NCI-H82 treated with DMSO at 0.1 percent for 48 hours (cell line): Measurements from ENCODE around the gene GYG2.
"Not testable (repeated sequence)": the region's sequence is repeated elsewhere in the genome, so short reads cannot be mapped to it uniquely, and the experiment has no call there.

ENCODE experiments used
- DNase-seq: peaks from one replicate; lab custom pipeline; 2025; ENCODE audit not compliant: unreplicated experiment; lab: John Stamatoyannopoulos, UW

GYG2 gene

DNA sequence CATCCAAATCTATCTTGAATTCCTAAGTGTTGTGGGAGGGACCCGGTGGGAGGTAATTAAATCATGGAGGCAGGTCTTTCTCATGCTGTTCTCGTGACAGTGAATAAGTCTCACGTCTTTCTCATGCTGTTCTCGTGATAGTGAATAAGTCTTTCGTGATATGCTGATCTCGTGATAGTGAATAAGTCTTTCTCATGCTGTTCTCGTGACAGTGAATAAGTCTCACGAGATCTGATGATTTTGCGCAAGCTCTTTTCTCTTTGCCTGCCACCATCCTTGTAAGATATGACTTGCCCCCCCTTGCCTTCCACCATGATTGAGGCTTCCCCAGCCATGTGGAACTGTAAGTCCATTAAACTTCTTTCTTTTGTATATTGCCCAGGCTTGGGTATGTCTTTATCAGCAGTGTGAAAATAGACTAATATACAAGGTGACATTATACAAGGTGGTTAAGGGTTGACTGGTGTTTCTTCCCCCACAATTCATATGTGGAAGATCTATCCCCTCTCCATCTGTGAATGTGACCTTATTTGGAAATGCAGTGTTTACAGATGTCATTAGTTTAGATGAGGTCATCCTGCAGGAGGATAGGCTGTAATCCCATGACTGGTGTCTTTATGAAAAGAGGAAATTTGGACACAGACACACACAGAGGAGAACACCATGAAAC lies 72.8 kb downstream of the GYG2 start:
- DNase-seq: peak; percentile 8

DNA sequence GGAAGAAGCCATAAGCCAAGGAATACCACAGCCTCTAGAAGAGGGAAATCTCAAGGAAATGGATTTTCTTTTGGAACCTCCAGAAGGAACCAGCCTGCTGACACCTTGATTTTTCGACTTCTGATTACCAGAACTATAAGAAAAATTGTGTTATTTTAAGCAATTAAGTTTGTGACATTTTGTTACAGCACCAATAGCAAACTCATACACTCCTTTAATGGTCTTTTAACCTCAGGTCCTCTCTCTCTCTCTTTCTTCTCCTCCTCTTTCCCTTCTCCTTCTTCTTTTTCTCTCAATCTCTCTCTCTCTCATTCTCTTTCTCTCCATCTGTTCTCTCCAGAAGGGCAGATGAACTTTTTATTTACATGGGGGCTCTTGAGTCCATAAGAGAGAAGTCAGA lies 74.1 kb downstream of the GYG2 start:
- no peak for DNase-seq

DNA sequence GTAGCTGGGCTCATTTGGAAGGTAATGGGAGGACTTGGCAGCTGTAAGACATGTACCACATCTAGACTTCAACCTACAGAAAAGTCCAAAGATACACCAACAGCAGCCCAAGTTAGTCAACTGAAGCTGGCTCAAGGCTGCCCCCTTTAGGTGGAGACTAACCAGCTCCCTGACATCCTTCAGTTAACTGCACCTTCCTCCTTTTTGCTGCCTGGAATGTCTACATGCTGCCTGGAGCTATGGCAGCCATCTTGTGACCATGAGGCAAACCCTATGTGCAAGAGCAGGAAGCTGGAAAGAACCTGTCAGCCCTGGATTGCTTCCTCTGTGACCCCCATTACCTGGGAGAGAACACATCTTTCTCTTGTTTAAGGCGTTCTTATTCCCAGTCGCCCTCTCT lies 74.6 kb downstream of the GYG2 start:
- DNase-seq: no peak

DNA sequence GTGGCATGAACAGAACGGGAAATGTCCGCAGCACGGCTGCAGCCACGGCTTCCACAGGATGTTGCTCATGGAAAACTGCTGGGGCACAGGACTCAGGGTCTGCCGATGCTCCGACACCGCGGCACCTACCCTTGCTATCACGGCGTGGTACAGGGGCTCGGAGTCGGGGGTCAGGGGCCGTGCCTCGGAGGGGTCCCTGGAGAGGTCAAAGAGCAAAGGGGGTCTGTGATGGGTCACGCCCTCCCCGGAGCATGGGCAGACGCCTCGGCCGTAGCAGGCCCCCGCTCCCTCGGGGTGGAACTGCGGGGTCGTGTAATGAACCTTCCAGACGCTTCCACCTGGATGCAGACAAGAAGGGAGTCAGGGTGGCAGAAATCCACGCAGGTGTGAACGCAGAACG lies 78.6 kb downstream of the GYG2 start:
- DNase-seq: no peak

DNA sequence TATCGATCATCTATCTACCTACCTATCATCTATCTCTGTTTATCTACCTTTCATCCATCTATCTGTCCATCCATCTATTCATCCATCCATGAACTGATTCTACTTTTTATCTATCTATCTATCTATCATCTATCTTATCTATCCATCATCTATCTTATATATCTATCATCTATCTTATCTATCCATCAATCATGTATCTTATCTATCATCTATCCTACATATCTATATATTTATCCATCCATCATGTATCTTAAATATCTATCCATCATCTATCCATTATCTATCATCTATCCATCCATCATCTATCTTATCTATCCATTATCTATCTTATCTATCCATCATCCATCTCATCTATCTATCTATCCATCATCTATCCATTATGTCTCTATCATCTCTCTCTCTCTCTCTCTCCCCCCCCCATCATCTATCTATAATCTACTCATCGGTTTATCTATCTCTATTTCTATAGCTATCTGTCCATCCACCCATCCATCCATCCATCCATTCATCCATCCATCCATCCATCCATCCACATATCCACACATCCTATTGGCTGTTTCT lies 79.5 kb downstream of the GYG2 start:
- no peak for DNase-seq

DNA sequence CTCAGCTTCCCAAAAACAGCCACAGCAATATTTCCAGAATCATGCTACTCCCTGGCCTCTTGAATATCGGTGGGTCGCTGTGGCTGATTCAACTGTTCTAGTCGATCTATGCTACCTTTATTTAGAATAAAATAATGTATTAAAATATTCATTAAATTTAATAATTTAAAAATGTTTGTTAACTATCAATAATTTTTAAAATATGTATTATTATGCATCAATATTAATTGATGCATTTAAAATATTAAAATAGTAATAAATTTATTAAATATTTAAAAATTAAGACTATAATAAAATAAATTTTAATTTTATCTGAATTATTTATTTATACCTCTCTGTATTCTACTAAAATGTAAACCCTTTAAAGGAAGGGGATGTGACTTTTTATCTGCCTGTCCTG lies 81.4 kb downstream of the GYG2 start:
- no peak for DNase-seq

DNA sequence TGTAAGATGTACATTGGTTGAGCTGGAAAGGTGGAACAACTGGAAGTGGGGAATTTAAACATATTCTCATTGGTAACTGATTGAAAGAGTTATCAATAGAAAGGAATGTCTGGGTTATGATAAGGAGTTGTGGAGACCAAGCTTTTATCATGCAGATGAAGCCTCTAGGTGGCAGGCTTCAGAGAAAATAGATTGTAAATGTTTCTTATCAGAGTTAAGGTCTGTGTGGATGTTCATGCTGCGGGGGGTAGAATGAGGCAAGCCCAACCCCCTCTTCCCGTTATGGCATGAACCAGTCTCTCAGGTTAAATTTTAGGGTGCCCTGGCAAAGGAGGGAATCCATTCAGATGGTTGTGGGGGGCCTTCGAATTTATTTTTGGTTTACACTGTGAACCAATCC lies 84.4 kb downstream of the GYG2 start:
- no peak for DNase-seq

DNA sequence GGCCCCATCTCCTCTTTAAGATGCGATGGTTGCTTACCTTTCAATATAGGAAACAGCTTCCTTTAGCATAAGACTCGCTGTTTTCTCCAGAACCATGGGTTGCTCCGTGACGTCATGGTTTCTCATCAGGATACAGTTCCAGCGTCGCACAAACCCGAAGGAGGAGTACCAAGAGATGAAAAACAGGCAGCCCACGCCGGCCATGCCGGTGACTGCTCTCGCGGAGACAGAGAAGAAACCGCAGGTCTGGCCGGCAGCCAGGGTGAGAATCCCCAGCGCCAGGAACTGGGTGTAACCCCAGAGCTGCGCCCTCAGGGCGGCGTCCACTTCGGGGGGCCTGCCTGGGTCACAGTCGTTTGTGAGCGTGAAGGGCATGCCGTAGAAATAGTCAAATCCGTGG lies 89.0 kb downstream of the GYG2 start:
- DNase-seq: no peak

DNA sequence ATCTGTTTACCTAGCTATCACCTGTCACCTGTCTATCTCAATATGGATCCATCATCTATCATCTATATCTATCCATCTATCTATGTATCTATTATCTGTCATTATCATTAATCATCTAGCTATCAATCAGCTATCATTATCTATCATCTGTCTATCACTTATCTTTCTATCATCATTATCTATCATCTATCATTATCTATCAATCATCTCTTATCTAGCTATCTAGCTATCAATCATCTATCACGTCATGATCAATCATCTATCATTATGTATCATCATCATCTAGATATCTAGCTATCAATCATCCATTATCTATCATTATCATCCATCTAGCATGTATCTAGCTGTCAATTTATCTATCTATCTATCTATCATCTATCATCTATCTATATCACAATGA lies 92.5 kb downstream of the GYG2 start:
- DNase-seq: no peak

DNA sequence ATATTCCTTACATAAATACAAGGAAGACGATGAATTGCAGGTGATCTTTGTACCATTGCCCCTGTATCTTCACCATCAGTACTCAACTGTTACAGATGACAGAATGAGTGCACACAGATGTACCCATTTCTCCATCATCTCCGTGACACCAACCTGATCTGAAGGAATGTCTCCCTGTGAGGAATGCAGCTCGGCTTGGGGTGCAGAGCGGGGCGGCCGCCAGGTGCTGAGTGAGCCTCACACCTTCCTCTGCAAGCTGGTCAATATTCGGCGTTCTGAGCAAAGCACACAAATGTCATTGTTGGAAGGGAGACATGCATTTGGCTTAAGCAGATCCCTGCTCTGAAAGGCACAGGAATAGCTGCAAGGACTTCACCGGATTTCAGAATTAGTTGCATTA lies 93.0 kb downstream of the GYG2 start:
- DNase-seq: no peak

DNA sequence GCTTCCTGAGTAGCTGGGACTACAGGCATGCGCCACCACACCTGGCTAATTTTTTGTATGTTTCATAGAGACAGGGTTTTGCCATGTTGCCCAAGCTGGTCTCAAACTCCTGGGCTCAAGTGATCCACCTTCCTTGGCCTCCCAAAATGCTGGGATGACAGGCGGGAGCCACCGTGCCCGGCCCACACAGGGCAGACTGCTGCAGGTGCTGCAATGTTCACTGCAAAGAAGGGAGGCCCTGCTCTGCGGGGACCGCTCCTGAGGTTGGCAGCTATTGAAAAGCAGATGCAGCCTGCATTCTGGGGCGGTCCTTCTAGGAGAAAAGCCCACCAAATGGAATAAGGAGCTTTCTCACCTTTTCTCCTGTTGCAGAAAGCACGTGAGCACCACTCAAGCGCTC lies 95.4 kb downstream of the GYG2 start:
- no peak for DNase-seq

DNA sequence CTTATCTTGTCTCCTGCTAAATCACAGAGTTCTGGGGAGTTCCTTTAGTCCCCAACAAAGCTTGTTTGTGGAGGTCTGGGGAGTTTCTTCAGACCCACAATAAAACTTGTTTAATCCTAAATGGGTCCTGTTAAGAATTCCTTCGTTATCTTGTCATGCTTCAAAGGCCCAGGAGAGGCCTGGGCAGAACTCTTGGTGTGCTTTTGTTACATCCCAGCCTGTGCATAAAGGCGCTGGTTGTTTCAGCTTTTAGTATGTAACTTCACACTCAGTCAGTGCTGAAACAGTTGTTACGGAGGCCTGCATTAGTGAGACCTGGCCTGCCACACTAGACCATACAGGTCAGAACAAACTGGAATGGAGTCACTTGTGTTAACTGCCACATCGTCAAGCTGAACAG lies 97.5 kb downstream of the GYG2 start:
- not testable (repeated sequence) for DNase-seq

DNA sequence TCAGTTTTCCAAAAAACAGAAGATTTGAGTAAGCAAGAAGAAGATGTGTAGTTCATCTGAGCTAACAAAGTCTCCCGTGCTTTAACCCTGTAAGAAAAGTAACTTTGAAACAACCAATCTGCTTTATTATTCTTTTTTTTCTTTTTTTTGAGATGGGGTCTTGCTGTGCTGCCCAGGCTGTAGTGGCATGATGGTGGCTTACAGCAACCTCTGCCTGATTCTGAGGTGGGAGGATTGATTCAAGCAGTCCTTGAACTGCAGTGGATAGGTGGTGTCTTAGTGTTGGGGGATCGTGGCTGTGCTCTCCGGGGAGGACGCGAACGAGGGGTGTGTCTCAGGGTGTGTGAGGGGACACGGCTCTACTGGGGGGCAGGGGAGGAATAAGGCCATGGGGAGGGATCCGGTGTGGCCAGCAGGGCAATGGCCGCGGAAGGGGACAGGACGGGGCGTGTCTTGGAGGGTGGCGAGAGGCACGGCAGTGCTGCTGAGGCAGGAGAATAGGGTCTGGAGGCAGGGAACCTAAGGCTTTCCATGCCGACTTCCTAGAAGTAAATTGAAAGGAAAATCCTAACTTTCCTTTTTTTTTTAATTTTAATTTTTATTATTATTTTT lies 98.0 kb downstream of the GYG2 start:
- DNase-seq: no peak

DNA sequence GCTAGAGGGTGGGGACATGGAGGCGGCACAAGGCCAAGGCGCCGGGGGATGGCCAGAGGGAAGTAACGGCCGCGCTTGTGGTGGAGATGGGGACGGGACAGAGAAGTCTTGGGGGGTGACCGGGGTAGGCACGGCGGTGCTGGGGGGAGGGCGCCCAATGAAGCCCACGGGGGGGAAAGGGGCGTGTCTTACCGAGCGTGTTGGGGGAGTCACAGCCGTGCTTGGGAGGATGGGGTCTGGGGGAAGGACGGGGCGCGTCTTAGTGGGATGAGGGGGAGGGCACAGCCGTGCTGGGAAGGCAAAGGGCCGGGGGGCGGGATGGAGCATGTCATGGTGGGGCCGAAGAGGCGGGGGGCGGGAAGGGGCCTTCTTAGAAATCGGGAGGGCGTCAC lies 99.5 kb downstream of the GYG2 start:
- no peak for DNase-seq

DNA sequence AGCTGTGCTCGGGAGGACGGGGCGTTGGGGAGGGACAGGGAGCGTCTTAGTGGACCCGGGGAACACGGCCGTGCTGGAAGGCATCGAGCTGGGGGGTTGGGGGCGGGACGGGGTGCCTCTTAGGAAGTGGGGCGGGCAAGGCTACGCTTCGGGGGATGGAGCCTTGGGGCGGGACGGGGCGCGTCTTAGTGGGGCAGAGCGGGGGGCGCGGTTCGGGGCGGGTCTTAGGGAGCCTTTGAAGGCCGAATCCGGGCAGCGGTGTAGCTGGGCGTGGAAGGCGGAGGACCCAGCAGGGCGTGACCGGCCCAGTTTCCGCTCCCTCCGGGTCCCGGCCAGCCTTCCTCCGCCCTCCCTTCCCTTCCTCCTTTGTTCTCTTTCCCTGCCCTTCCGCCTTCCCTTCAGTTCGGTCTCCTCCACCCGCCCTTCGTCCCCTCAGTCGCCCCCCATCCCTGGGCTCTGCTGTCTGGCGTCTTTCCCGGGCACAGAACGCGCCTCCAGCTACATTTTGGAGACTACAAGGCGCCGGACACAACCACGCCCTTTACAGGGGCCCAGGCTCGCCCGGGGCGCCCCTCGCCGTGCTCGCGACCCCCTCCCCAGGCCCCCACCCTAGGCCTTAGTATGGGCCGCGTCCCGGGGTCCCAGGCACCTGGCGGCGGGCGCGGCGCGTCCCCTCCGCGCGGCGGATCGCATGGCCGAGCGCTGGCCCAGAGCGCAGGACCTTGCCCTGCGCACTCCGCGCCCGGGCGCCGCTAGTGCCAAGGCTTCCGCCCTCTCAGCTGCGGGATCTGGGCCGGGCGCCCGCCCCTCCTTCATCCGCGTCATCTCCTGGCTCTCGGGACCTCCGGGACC lies 100.1 kb downstream of the GYG2 start, which contains the start of gene ARSD:
Gene ARSD, minus strand, starts transcription at position 757 of the 852 bp plus-strand sequence. Its CDS starts 64 bp downstream, at position 693.
- no peak for DNase-seq

DNA sequence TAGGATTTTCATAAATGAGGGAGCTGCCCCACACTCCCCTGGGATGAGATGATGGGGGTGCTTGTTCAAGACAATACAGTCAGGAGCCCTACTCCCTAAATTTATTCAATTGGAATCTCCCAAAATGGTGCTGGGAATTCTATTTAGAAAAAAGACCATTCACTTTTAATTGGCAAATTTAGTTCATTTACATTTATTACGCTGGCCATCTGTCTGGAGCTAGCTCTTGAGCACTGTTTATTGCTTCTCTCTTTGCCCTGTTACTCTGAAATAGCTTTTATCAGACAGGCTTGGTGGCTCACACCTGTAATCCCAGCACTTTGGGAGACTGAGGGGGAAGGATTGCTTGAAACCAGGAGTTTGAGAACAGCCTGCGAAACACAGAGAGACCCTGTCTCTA lies 102.4 kb downstream of the GYG2 start:
- DNase-seq: no peak

DNA sequence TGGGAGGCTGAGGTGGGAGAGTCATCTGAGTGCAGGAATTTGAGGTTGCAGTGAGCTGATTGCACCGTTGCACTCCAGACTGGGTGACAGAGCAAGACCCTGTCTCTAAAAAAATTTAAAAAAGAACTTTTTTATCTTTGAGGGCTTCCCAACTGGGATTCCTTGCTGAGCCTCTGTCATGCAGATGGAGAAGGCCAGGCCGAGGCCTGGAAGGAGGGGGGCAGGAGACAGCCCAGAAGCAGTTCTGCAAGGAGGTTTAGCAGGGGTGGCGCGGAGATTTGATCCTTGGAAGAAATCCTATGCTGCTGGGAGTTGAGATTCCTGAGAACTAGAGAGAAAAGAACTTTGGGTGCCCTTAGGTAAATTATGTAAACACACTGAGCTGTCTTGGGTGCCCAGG lies 102.9 kb downstream of the GYG2 start:
- no peak for DNase-seq
